Measurements from ENCODE around the gene ADAMTS8. TPM values are rescaled to one million over a fixed set of nuclear protein-coding genes. Genes with fewer than 3 reads are reported as not detected.

The ADAMTS8 gene, protein sequence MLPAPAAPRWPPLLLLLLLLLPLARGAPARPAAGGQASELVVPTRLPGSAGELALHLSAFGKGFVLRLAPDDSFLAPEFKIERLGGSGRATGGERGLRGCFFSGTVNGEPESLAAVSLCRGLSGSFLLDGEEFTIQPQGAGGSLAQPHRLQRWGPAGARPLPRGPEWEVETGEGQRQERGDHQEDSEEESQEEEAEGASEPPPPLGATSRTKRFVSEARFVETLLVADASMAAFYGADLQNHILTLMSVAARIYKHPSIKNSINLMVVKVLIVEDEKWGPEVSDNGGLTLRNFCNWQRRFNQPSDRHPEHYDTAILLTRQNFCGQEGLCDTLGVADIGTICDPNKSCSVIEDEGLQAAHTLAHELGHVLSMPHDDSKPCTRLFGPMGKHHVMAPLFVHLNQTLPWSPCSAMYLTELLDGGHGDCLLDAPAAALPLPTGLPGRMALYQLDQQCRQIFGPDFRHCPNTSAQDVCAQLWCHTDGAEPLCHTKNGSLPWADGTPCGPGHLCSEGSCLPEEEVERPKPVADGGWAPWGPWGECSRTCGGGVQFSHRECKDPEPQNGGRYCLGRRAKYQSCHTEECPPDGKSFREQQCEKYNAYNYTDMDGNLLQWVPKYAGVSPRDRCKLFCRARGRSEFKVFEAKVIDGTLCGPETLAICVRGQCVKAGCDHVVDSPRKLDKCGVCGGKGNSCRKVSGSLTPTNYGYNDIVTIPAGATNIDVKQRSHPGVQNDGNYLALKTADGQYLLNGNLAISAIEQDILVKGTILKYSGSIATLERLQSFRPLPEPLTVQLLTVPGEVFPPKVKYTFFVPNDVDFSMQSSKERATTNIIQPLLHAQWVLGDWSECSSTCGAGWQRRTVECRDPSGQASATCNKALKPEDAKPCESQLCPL
- total RNA-seq: under 0.01 TPM in 1 of 2 replicates, not detected in the other

DNA sequence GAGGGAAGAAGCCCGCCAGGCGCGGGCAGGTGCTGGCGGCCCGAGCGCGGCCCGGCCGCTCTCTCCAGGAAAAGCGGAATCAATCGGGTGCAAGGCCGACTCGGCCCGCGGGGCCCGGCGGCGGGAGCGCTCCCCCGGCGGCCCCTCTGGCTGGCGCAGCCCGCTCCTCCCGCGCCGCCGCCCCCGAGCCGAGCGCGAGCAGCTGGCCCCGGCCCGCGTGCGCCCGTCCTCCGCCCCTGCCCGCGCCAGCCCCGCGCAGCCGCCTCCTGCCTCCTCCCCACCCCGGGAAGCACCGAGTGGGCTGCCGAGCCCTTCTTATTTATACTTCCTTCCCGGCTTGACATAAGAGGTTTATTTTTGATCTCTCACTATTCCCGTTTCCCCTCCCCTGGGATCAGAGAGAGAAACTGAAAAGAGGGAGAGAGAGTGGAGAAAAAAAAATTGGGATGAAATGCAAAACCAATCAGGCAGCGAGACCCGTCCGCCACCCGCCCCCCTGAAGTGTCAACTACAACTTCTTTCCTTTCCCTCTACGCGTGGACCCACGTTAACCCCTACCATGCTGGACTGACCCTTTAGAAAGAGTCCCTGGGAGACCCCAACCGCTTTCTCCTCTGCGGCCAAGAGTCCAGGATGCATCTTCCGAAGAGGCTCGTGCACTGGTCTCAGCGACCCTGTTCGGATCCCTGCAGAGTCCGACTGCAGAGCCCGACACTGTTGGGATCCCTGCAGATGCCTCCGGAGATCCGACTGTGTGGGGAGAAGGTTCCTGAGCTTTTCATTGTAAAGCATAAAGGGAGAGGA lies at the start of gene ADAMTS8:
TSS of gene ADAMTS8 (minus strand) at position 294 of the 804 bp plus-strand sequence. CDS start 323 bp downstream, outside the sequence.
- Histone ChIP-seq H3K4me3 (ENCODE audit: insufficient read depth, low read length) (peak within 1 kb of the TSS; percentile 57), H3K4me2 (ENCODE audit: insufficient read depth, low read length) (peak within 1 kb of the TSS; percentile 72), H3K36me3 (ENCODE audit: insufficient read depth, low read length) (no peaks in the 10 kb centered on the region), H3K79me2 (ENCODE audit: insufficient read depth, low read length) (no peaks in the 10 kb centered on the region), H3K9me3 (ENCODE audit: low read depth, low read length) (no peaks in the 10 kb centered on the region), H3K27me3 (ENCODE audit: insufficient read depth, low read length) (peaks cover 66% of the 10 kb centered on the region), H4K20me1 (ENCODE audit: insufficient read depth, low read length) (peaks cover 6% of the 10 kb centered on the region), H3K27ac (ENCODE audit: low read depth, low read length) (no peak within 1 kb of the TSS), H2AFZ (ENCODE audit: low read length) (peak within 1 kb of the TSS; percentile 29), H3K4me1 (ENCODE audit: insufficient read depth, low read length) (peaks cover 14% of the 10 kb centered on the region)
- DNase-seq (ENCODE audit: insufficient read length, low spot score, missing footprints): peak; percentile 89
- TF ChIP-seq, protein P1, sequence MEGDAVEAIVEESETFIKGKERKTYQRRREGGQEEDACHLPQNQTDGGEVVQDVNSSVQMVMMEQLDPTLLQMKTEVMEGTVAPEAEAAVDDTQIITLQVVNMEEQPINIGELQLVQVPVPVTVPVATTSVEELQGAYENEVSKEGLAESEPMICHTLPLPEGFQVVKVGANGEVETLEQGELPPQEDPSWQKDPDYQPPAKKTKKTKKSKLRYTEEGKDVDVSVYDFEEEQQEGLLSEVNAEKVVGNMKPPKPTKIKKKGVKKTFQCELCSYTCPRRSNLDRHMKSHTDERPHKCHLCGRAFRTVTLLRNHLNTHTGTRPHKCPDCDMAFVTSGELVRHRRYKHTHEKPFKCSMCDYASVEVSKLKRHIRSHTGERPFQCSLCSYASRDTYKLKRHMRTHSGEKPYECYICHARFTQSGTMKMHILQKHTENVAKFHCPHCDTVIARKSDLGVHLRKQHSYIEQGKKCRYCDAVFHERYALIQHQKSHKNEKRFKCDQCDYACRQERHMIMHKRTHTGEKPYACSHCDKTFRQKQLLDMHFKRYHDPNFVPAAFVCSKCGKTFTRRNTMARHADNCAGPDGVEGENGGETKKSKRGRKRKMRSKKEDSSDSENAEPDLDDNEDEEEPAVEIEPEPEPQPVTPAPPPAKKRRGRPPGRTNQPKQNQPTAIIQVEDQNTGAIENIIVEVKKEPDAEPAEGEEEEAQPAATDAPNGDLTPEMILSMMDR (IDR thresholded peaks at IDR 0.05; ENCODE audit: extremely low read depth, low read depth, low read length): no peak

DNA sequence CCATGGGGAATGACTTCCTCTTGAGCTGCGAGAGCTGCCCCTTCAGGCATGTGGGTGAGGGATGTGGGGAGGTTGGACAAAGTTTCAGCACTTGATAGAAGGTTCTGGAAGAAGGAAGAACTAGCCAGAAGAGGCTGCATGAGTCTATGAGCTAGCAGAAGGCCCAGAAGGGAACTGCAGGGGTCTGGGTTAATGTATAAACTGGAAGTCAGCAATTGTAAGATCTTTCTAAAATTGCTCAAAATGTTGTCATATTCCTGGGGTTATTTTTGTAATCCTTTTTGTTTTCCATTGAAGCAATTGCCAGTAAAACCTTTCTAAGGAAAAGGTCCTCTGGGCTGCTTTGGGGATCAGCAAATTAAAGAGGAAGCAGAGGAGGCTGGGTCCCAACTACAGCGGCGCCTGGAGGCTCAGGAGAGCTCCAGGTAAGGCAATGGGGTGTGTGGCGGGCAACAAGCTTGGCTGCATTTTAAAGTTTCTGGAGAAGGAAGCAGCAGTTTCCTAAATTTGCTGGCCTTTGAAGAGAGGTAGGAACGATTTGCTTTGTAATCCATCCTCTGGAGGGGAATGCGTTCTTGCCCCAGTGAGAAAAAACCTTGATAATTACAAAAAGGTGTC lies 49.3 kb upstream of the ADAMTS8 start:
- no peak overlapping the region for H2AFZ ChIP-seq (ENCODE audit: low read length)
- TF ChIP-seq, protein P1 (IDR thresholded peaks at IDR 0.05; ENCODE audit: extremely low read depth, low read depth, low read length): no peak
- H3K27me3 ChIP-seq (ENCODE audit: insufficient read depth, low read length): no peaks in the 10 kb centered on the region
- peak overlapping the region; percentile 49 for H3K4me2 ChIP-seq (ENCODE audit: insufficient read depth, low read length)
- H4K20me1 ChIP-seq (ENCODE audit: insufficient read depth, low read length): no peaks in the 10 kb centered on the region
- no peaks in the 10 kb centered on the region for H3K36me3 ChIP-seq (ENCODE audit: insufficient read depth, low read length)
- peak overlapping the region; percentile 83 for H3K27ac ChIP-seq (ENCODE audit: low read depth, low read length)
- H3K4me3 ChIP-seq (ENCODE audit: insufficient read depth, low read length): no peak overlapping the region
- no peaks in the 10 kb centered on the region for H3K79me2 ChIP-seq (ENCODE audit: insufficient read depth, low read length)
- no peak for DNase-seq (ENCODE audit: insufficient read length, low spot score, missing footprints)
- no peaks in the 10 kb centered on the region for H3K9me3 ChIP-seq (ENCODE audit: low read depth, low read length)
- peaks cover 45% of the 10 kb centered on the region for H3K4me1 ChIP-seq (ENCODE audit: insufficient read depth, low read length)

DNA sequence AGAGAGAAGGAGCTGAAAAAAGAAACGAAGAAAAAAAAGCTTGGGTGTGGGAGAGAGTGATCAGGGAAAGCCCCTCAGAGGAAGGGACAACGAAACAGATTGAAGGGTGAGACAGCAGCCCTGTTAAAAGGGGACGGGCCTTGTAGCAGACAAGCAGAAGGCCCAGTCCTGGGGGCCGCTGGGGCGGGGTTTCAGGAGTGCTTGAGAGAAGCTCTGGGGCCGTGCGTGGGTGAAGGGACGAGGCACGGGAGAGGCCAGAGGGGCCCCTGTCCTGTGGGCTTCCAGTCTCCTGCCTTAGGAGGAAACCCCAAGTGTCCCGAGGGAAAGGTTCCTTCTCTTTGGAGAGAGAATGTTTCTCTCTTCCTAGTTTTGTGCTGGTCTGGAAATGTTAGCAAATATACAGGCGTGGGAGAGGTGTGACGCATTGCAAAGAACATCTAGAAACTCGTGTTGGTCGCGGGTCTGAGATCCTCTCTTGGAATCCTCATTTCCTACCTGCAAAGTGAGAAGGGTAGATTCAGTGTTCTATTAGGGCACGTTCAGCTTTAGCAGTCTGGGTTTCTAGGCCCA lies 48.6 kb upstream of the ADAMTS8 start:
- H2AFZ ChIP-seq (ENCODE audit: low read length): no peak overlapping the region
- TF ChIP-seq, protein P1 (IDR thresholded peaks at IDR 0.05; ENCODE audit: extremely low read depth, low read depth, low read length): no peak
- H3K4me3 ChIP-seq (ENCODE audit: insufficient read depth, low read length): no peak overlapping the region
- H3K27me3 ChIP-seq (ENCODE audit: insufficient read depth, low read length): no peaks in the 10 kb centered on the region
- no peaks in the 10 kb centered on the region for H3K9me3 ChIP-seq (ENCODE audit: low read depth, low read length)
- H3K4me1 ChIP-seq (ENCODE audit: insufficient read depth, low read length): peaks cover 45% of the 10 kb centered on the region
- DNase-seq (ENCODE audit: insufficient read length, low spot score, missing footprints): peak; percentile 74
- no peaks in the 10 kb centered on the region for H3K79me2 ChIP-seq (ENCODE audit: insufficient read depth, low read length)
- no peak overlapping the region for H3K4me2 ChIP-seq (ENCODE audit: insufficient read depth, low read length)
- H4K20me1 ChIP-seq (ENCODE audit: insufficient read depth, low read length): no peaks in the 10 kb centered on the region
- H3K27ac ChIP-seq (ENCODE audit: low read depth, low read length): peak overlapping the region; percentile 83
- no peaks in the 10 kb centered on the region for H3K36me3 ChIP-seq (ENCODE audit: insufficient read depth, low read length)

All from osteoblast (primary cell).